Suppressor macrophage treated with lipopolysaccharide for 4 hours (primary cell): ENCODE measurements around the gene SELL.
"Not testable (repeated sequence)": the region's sequence is repeated elsewhere in the genome, so short reads cannot be mapped to it uniquely, and the experiment has no call there.

Source experiments
- DNase-seq: peaks from one replicate; pipeline ENCODE4 v3.0.0-alpha.2; 2020

The SELL gene

GRCh38 chr1:169662680-169663079 is 48.7 kb downstream of the SELL start:
- DNase-seq: not testable (repeated sequence)

- not testable (repeated sequence) for DNase-seq
These were observed 50.4 kb downstream of the SELL start for GRCh38 chr1:169661066-169661465.

GRCh38 chr1:169658777-169659176 is 52.6 kb downstream of the SELL start:
- DNase-seq: not testable (repeated sequence)

- no peak for DNase-seq
These were observed 57.5 kb downstream of the SELL start for GRCh38 chr1:169653873-169654272.

GRCh38 chr1:169651035-169651434 is 60.4 kb downstream of the SELL start:
- DNase-seq: no peak

GRCh38 chr1:169650551-169650950 is 60.9 kb downstream of the SELL start:
- DNase-seq: no peak

- peak; percentile 10 for DNase-seq
These were observed 62.7 kb downstream of the SELL start for GRCh38 chr1:169648709-169649108.

GRCh38 chr1:169648187-169648586 is 63.2 kb downstream of the SELL start:
- DNase-seq: no peak

- DNase-seq: no peak
These were observed 63.9 kb downstream of the SELL start for GRCh38 chr1:169647512-169647911.

GRCh38 chr1:169644297-169644696 is 67.1 kb downstream of the SELL start:
- DNase-seq: no peak
